Peyer's patch (tissue), 4 donors: Measurements from ENCODE around the gene ZBTB7C.

ENCODE experiments used
- POLR2A ChIP-seq, 2 donors: fragments of 450-650 bp; IDR thresholded peaks; one replicate each; pipeline ENCODE4 v1.5.1; 2017; ENCODE audit warnings: antibody characterized with exemption in 2 of 2, mild to moderate bottlenecking in 2 of 2, moderate library complexity in 2 of 2
- TF ChIP-seq, protein P1 (sequence below), 6 experiments: fragments of 450-650 bp in 4 of 6; fragments of 200-600 bp in 2 of 6; sonication (generic) in 1 of 6; IDR thresholded peaks; one replicate each; pipeline ENCODE4 v1.5.1; 2017 to 2019; ENCODE audit warnings: antibody characterized with exemption in 6 of 6, mild to moderate bottlenecking in 3 of 6, moderate library complexity in 1 of 6

DNA sequence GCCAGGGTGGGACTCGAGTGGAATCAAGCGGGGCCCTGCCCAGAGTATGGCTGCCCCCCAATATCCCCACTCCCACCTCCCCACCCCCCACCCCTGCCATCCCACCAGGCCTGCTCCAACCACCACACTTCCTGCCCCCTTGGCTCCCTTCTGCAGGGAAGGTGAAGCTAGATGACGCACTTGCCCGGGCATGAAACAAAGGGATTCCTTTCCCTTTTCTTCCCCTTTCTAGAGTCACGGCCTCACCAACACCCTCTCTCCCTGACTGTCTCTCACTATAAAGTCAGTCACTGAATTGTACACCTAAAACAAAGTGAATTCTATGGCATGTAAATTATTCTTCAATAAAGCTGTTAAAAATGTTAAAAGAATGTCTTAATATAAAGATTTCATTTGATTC lies 16.0 kb downstream of the ZBTB7C start:
- TF ChIP-seq POLR2A (IDR thresholded peaks at IDR 0.05), result no peak
- TF ChIP-seq, protein P1, sequence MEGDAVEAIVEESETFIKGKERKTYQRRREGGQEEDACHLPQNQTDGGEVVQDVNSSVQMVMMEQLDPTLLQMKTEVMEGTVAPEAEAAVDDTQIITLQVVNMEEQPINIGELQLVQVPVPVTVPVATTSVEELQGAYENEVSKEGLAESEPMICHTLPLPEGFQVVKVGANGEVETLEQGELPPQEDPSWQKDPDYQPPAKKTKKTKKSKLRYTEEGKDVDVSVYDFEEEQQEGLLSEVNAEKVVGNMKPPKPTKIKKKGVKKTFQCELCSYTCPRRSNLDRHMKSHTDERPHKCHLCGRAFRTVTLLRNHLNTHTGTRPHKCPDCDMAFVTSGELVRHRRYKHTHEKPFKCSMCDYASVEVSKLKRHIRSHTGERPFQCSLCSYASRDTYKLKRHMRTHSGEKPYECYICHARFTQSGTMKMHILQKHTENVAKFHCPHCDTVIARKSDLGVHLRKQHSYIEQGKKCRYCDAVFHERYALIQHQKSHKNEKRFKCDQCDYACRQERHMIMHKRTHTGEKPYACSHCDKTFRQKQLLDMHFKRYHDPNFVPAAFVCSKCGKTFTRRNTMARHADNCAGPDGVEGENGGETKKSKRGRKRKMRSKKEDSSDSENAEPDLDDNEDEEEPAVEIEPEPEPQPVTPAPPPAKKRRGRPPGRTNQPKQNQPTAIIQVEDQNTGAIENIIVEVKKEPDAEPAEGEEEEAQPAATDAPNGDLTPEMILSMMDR (IDR thresholded peaks at IDR 0.05), result no peak
